WTC11 (cell line): Measurements from ENCODE around the gene CNOT8. TPM values are rescaled to one million over a fixed set of nuclear protein-coding genes. Genes with fewer than 3 reads are reported as not detected.

Source experiments
- ATAC-seq: fragments of 200-7000 bp; cut with Tn5 transposase; 2 replicates; pipeline ENCODE4 v1.10.0; 2021; ENCODE audit warnings: mild to moderate bottlenecking, moderate library complexity
- CTCF ChIA-PET: fragments of 300-600 bp; sonication (Branson Sonifier 250); formaldehyde crosslinking; loops from one replicate; lab custom pipeline; 2021; ENCODE audit warnings: antibody characterized with exemption; lab: Charles Lee
- POLR2A ChIA-PET: fragments of 350-600 bp; sonication (Branson Sonifier 250); formaldehyde crosslinking; loops from one replicate; lab custom pipeline; 2021; ENCODE audit warnings: antibody characterized with exemption; lab: Charles Lee
- DNase-seq: peaks from one replicate; pipeline ENCODE4 v3.0.0; 2021; ENCODE audit warnings: low spot score
- H3K27ac Mint-ChIP-seq: 2 replicates; pipeline ENCODE4 v1.8.0; 2021; ENCODE audit warnings: mixed read lengths
- H3K27me3 Mint-ChIP-seq: 2 replicates; pipeline ENCODE4 v1.8.0; 2021; ENCODE audit warnings: low read depth, mild to moderate bottlenecking, moderate library complexity, mixed read lengths
- H3K36me3 Mint-ChIP-seq: 2 replicates; pipeline ENCODE4 v1.8.0; 2021; ENCODE audit warnings: mixed read lengths
- H3K4me1 Mint-ChIP-seq: 2 replicates; pipeline ENCODE4 v1.8.0; 2022; ENCODE audit warnings: mixed read lengths
- H3K4me3 Mint-ChIP-seq: 2 replicates; pipeline ENCODE4 v1.8.0; 2021; ENCODE audit warnings: mild to moderate bottlenecking, moderate library complexity, mixed read lengths
- H3K9me3 Mint-ChIP-seq: 2 replicates; pipeline ENCODE4 v1.8.0; 2021; ENCODE audit warnings: mixed read lengths
- CREM ChIP-seq: sonication (generic); formaldehyde crosslinking; IDR thresholded peaks from 2 replicates; pipeline ENCODE4 v1.8.1; 2022; ENCODE audit warnings: mild to moderate bottlenecking, missing genetic modification reagents, moderate library complexity
- FOXP1 ChIP-seq: sonication (generic); formaldehyde crosslinking; IDR thresholded peaks from 2 replicates; pipeline ENCODE4 v1.8.0; 2022; ENCODE audit warnings: missing genetic modification reagents, mild to moderate bottlenecking, moderate library complexity, borderline replicate concordance
- HMGA2 ChIP-seq: fragments of 250-450 bp; sonication (Bioruptor Pico); IDR thresholded peaks from 2 replicates; pipeline ENCODE4 v1.4.0; 2021; ENCODE audit warnings: mild to moderate bottlenecking, moderate library complexity
- MAX ChIP-seq: sonication (generic); formaldehyde crosslinking; IDR thresholded peaks from 2 replicates; pipeline ENCODE4 v1.8.0; 2022; ENCODE audit warnings: mild to moderate bottlenecking, missing genetic modification reagents
- MLX ChIP-seq: sonication (generic); formaldehyde crosslinking; IDR thresholded peaks from 2 replicates; pipeline ENCODE4 v1.8.1; 2023; ENCODE audit warnings: mild to moderate bottlenecking, missing genetic modification reagents, moderate library complexity
- MXD4 ChIP-seq: fragments of 250-450 bp; sonication (Bioruptor Pico); IDR thresholded peaks from 2 replicates; pipeline ENCODE4 v1.8.0; 2021; ENCODE audit warnings: mild to moderate bottlenecking, moderate library complexity, borderline replicate concordance
- OVOL2 ChIP-seq: fragments of 250-450 bp; sonication (Bioruptor Pico); IDR thresholded peaks from 2 replicates; pipeline ENCODE4 v1.9.0; 2021; ENCODE audit warnings: mild to moderate bottlenecking, borderline replicate concordance
- SP1 ChIP-seq: sonication (generic); formaldehyde crosslinking; conservative IDR thresholded peaks from 2 replicates; pipeline ENCODE4 v1.8.1; 2022; ENCODE audit warnings: missing genetic modification reagents
- TEAD1 ChIP-seq: sonication (generic); formaldehyde crosslinking; IDR thresholded peaks from 2 replicates; pipeline ENCODE4 v1.8.0; 2022; ENCODE audit warnings: mild to moderate bottlenecking, missing genetic modification reagents
- TEAD4 ChIP-seq: sonication (generic); formaldehyde crosslinking; IDR thresholded peaks from 2 replicates; pipeline ENCODE4 v1.8.0; 2022; ENCODE audit warnings: mild to moderate bottlenecking, missing genetic modification reagents
- ZNF263 ChIP-seq: sonication (generic); formaldehyde crosslinking; IDR thresholded peaks from 2 replicates; pipeline ENCODE4 v1.8.1; 2022; ENCODE audit warnings: low read depth, mild to moderate bottlenecking, moderate library complexity, missing genetic modification reagents
- ZNF281 ChIP-seq: sonication (generic); formaldehyde crosslinking; IDR thresholded peaks from 2 replicates; pipeline ENCODE4 v1.8.0; 2023; ENCODE audit warnings: mild to moderate bottlenecking, missing genetic modification reagents
- ZNF671 ChIP-seq: fragments of 250-450 bp; sonication (Bioruptor Pico); IDR thresholded peaks from 2 replicates; pipeline ENCODE4 v1.8.0; 2021; ENCODE audit warnings: mild to moderate bottlenecking
- total RNA-seq: library from RNA; stranded (reverse); gene quantifications from 3 replicates; pipeline ENCODE4 v1.2.3, GENCODE V29; 2021
- TF ChIP-seq, protein P1 (sequence below): sonication (generic); formaldehyde crosslinking; IDR thresholded peaks from 2 replicates; pipeline ENCODE4 v1.8.1; 2022; ENCODE audit warnings: low read depth, mild to moderate bottlenecking, moderate library complexity, missing genetic modification reagents, borderline replicate concordance
- TF ChIP-seq, protein P2 (sequence below): sonication (generic); formaldehyde crosslinking; IDR thresholded peaks from 2 replicates; pipeline ENCODE4 v1.8.0; 2022; ENCODE audit warnings: missing genetic modification reagents
- TF ChIP-seq, protein P3 (sequence below): sonication (generic); formaldehyde crosslinking; conservative IDR thresholded peaks from 2 replicates; pipeline ENCODE4 v1.8.1; 2023; ENCODE audit warnings: mild to moderate bottlenecking, low read depth, missing genetic modification reagents, moderate library complexity
- TF ChIP-seq, protein P4 (sequence below): sonication (generic); formaldehyde crosslinking; IDR thresholded peaks from 2 replicates; pipeline ENCODE4 v1.8.0; 2022; ENCODE audit warnings: mild to moderate bottlenecking, missing genetic modification reagents

Gene CNOT8
- total RNA-seq, 1 experiment from 2014 or later = 58.6 TPM

GRCh38 chr5:154892369-154892771, 33.9 kb downstream of the CNOT8 start (continued):
- TF ChIP-seq, protein P1, sequence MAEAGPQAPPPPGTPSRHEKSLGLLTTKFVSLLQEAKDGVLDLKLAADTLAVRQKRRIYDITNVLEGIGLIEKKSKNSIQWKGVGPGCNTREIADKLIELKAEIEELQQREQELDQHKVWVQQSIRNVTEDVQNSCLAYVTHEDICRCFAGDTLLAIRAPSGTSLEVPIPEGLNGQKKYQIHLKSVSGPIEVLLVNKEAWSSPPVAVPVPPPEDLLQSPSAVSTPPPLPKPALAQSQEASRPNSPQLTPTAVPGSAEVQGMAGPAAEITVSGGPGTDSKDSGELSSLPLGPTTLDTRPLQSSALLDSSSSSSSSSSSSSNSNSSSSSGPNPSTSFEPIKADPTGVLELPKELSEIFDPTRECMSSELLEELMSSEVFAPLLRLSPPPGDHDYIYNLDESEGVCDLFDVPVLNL (CRISPR knock-in tag) = no peak
- TF ChIP-seq MAX (CRISPR knock-in tag) (no peak), CREM (CRISPR knock-in tag) (no peak), HMGA2 (CRISPR knock-in tag) (no peak), TEAD1 (CRISPR knock-in tag) (no peak)
- TF ChIP-seq, protein P2, sequence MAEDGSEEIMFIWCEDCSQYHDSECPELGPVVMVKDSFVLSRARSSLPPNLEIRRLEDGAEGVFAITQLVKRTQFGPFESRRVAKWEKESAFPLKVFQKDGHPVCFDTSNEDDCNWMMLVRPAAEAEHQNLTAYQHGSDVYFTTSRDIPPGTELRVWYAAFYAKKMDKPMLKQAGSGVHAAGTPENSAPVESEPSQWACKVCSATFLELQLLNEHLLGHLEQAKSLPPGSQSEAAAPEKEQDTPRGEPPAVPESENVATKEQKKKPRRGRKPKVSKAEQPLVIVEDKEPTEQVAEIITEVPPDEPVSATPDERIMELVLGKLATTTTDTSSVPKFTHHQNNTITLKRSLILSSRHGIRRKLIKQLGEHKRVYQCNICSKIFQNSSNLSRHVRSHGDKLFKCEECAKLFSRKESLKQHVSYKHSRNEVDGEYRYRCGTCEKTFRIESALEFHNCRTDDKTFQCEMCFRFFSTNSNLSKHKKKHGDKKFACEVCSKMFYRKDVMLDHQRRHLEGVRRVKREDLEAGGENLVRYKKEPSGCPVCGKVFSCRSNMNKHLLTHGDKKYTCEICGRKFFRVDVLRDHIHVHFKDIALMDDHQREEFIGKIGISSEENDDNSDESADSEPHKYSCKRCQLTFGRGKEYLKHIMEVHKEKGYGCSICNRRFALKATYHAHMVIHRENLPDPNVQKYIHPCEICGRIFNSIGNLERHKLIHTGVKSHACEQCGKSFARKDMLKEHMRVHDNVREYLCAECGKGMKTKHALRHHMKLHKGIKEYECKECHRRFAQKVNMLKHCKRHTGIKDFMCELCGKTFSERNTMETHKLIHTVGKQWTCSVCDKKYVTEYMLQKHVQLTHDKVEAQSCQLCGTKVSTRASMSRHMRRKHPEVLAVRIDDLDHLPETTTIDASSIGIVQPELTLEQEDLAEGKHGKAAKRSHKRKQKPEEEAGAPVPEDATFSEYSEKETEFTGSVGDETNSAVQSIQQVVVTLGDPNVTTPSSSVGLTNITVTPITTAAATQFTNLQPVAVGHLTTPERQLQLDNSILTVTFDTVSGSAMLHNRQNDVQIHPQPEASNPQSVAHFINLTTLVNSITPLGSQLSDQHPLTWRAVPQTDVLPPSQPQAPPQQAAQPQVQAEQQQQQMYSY (CRISPR knock-in tag) = no peak

DNA sequence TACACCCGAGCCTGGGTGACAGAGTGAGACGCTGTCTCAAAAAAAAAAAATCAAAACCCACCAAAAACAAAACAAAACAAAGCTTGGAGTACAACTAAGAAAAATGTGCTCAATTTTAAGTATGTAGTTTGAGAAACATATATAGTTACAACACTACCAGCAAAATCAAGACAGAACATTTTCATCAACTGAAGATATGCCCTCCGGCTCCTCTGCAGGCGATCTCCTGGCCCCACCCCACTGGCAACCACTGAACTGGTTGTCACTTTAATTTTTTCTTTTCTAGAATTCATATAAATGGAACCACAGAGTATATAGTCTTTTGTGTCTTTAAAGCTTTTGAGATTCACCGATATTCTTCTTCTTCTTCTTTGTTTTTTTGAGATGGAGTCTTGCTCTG, 35.0 kb downstream of the CNOT8 start:
- ATAC-seq = no peak
- Mint-ChIP-seq H3K27me3 (no peaks in the 10 kb centered on the region), H3K4me1 (no peaks in the 10 kb centered on the region), H3K4me3 (no peak overlapping the region), H3K9me3 (no peaks in the 10 kb centered on the region), H3K36me3 (peaks cover 77% of the 10 kb centered on the region), H3K27ac (no peak overlapping the region)
- ChIA-PET CTCF (no interaction called here), POLR2A (interaction anchor here (0.6 kb wide), 1 partner anchor 1470 kb away, joined by 4 read pairs; no protein-coding TSS in a partner anchor)
- no peak for DNase-seq
- TF ChIP-seq ZNF281 (CRISPR knock-in tag) (no peak), TEAD4 (CRISPR knock-in tag) (no peak), OVOL2 (CRISPR knock-in tag) (no peak), SP1 (CRISPR knock-in tag) (no peak), MXD4 (CRISPR knock-in tag) (no peak), FOXP1 (no peak), ZNF263 (CRISPR knock-in tag) (no peak), ZNF671 (no peak), MLX (no peak)
- TF ChIP-seq, protein P3, sequence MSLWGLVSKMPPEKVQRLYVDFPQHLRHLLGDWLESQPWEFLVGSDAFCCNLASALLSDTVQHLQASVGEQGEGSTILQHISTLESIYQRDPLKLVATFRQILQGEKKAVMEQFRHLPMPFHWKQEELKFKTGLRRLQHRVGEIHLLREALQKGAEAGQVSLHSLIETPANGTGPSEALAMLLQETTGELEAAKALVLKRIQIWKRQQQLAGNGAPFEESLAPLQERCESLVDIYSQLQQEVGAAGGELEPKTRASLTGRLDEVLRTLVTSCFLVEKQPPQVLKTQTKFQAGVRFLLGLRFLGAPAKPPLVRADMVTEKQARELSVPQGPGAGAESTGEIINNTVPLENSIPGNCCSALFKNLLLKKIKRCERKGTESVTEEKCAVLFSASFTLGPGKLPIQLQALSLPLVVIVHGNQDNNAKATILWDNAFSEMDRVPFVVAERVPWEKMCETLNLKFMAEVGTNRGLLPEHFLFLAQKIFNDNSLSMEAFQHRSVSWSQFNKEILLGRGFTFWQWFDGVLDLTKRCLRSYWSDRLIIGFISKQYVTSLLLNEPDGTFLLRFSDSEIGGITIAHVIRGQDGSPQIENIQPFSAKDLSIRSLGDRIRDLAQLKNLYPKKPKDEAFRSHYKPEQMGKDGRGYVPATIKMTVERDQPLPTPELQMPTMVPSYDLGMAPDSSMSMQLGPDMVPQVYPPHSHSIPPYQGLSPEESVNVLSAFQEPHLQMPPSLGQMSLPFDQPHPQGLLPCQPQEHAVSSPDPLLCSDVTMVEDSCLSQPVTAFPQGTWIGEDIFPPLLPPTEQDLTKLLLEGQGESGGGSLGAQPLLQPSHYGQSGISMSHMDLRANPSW (CRISPR knock-in tag) = no peak
- TF ChIP-seq, protein P4, sequence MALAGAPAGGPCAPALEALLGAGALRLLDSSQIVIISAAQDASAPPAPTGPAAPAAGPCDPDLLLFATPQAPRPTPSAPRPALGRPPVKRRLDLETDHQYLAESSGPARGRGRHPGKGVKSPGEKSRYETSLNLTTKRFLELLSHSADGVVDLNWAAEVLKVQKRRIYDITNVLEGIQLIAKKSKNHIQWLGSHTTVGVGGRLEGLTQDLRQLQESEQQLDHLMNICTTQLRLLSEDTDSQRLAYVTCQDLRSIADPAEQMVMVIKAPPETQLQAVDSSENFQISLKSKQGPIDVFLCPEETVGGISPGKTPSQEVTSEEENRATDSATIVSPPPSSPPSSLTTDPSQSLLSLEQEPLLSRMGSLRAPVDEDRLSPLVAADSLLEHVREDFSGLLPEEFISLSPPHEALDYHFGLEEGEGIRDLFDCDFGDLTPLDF (CRISPR knock-in tag) = no peak
